Peyer's patch (tissue), 4 donors: ENCODE results near the gene SLC22A3. TPM values are rescaled to one million over a fixed set of nuclear protein-coding genes. Genes with fewer than 3 reads are reported as not detected.
A peak's percentile ranks its signal among the peaks of the same experiment; 100 is the strongest.

Experiments used
- DNase-seq, 3 donors: peaks; one replicate each; pipeline ENCODE4 v3.0.0-alpha.2; 2017 to 2019
- H3K27ac ChIP-seq, 4 donors: fragments of 200-600 bp; sonication (generic); one replicate each; pipeline ENCODE4 v1.5.1; 2016 to 2019
- H3K27me3 ChIP-seq, 2 donors: fragments of 200-600 bp; sonication (generic); one replicate each; pipeline ENCODE4 v1.5.1; 2019
- H3K36me3 ChIP-seq, 3 donors: fragments of 200-600 bp; sonication (generic); one replicate each; pipeline ENCODE4 v1.5.1; 2016 to 2019
- H3K4me1 ChIP-seq, 4 donors: fragments of 200-600 bp; sonication (generic); one replicate each; pipeline ENCODE4 v1.5.1; 2016 to 2019
- H3K4me3 ChIP-seq, 4 donors: fragments of 200-600 bp; sonication (generic); 1 replicate in 3 of 4; 2 replicates in 1 of 4; pipeline ENCODE4 v1.5.1; 2016 to 2019; ENCODE audit warnings: mild to moderate bottlenecking in 1 of 4
- H3K9me3 ChIP-seq, 4 donors: fragments of 200-600 bp; sonication (generic); one replicate each; pipeline ENCODE4 v1.5.1; 2016 to 2019; ENCODE audit warnings: mild to moderate bottlenecking in 1 of 4
- CTCF ChIP-seq, 6 experiments: fragments of 450-650 bp in 4 of 6; fragments of 200-600 bp in 2 of 6; sonication (generic) in 1 of 6; IDR thresholded peaks; one replicate each; pipeline ENCODE4 v1.5.1; 2017 to 2019; ENCODE audit warnings: antibody characterized with exemption in 6 of 6, mild to moderate bottlenecking in 3 of 6, moderate library complexity in 1 of 6
- POLR2A ChIP-seq, 2 donors: fragments of 450-650 bp; IDR thresholded peaks; one replicate each; pipeline ENCODE4 v1.5.1; 2017; ENCODE audit warnings: antibody characterized with exemption in 2 of 2, mild to moderate bottlenecking in 2 of 2, moderate library complexity in 2 of 2
- total RNA-seq, 4 donors: library from RNA; depleted of rRNA; stranded (reverse); fragments of >200 nt; gene quantifications; one replicate each; pipeline ENCODE4 v1.1.0, GENCODE V29; 2016

The SLC22A3 gene
- total RNA-seq, 4 donors from 2014 or later = 2.5 to 10.6 (median 8.9) TPM

GRCh38 chr6:160329188-160329587 lies 19.0 kb upstream of the SLC22A3 start:
- Histone ChIP-seq H3K27ac (no peak overlapping the region), H3K4me1 (no peaks in the 10 kb centered on the region), H3K4me3 (no peak overlapping the region), H3K36me3 (no peaks in the 10 kb centered on the region), H3K27me3 (no peaks in the 10 kb centered on the region), H3K9me3 (no peaks in the 10 kb centered on the region)
- DNase-seq = no peak
- TF ChIP-seq CTCF (IDR thresholded peaks at IDR 0.05) = no peak
- no peak for TF ChIP-seq POLR2A (IDR thresholded peaks at IDR 0.05)

DNA sequence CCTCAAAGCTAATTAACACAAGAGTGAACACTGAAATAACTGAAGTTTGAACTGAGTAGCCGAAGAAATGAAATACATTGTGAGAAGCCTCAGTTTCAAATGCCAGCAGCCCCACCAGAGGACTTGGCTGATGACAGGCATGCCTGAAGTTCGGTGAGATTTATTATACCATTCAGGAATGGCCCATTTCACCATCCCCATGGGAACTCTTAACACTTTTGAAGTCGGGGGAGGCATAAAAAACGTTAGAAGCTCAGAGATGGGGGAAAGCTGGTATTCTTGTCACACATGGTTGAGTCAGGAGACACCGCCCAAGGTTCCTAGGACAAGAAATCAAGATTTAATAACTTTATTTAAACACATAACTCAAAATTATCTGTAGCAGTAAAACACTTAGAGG lies 17.6 kb upstream of the SLC22A3 start:
- no peaks in the 10 kb centered on the region for H3K27me3 ChIP-seq
- TF ChIP-seq POLR2A (IDR thresholded peaks at IDR 0.05) (no peak), CTCF (IDR thresholded peaks at IDR 0.05) (no peak)

DNA sequence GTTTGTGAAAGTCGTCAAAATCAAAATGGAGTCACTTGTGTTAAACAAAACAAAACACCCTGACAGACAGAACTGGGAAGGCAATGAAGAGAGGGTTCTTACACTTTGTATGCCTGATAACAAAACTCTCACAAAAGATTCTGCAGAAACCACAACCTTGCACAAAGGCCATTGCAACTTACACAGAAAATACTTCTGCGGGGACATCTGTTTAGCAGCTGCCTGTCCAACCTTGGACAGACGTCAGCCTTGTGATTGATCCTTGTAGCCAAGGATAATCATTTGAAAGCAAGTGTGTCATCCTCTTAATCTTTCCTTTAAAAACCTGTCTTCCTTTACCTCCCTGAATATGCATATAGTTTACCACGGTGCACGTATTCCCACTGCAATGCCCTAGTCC lies 17.0 kb upstream of the SLC22A3 start:
- no peaks in the 10 kb centered on the region for H3K9me3 ChIP-seq
- TF ChIP-seq CTCF (IDR thresholded peaks at IDR 0.05) = no peak
- TF ChIP-seq POLR2A (IDR thresholded peaks at IDR 0.05) = no peak
- H3K27me3 ChIP-seq = no peaks in the 10 kb centered on the region
- no peak overlapping the region for H3K4me3 ChIP-seq
- H3K36me3 ChIP-seq = no peaks in the 10 kb centered on the region
- no peak for DNase-seq
- no peaks in the 10 kb centered on the region for H3K4me1 ChIP-seq
- no peak overlapping the region for H3K27ac ChIP-seq

More for the DNA sequence above, 17.6 kb upstream of the SLC22A3 start:
- no peak overlapping the region for H3K27ac ChIP-seq
- H3K36me3 ChIP-seq = no peaks in the 10 kb centered on the region
- no peak overlapping the region for H3K4me3 ChIP-seq
- DNase-seq = no peak
- no peaks in the 10 kb centered on the region for H3K9me3 ChIP-seq
- no peaks in the 10 kb centered on the region for H3K4me1 ChIP-seq

DNA sequence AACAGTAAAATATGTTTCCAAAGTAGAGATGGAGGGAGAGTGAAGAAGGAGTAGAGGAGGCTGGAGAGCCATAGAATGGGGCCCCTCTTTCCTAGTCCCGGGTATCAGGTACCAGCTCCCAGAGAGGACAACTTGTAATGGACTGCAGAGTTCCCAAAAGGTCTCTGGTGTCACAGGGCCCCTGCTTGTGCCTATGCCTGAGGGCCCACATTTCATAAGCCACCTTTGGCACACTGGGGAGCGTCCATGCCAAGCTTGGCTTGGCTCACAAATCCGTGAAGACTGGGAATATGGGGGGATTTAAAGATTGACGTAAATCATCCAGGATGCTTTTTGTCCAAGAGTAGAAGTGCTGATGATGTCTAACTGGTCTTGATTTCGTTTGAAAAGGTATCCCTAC lies 16.4 kb upstream of the SLC22A3 start:
- Histone ChIP-seq H3K27me3 (no peaks in the 10 kb centered on the region), H3K9me3 (no peaks in the 10 kb centered on the region), H3K27ac (no peak overlapping the region), H3K36me3 (no peaks in the 10 kb centered on the region), H3K4me3 (no peak overlapping the region), H3K4me1 (no peaks in the 10 kb centered on the region)
- no peak for TF ChIP-seq POLR2A (IDR thresholded peaks at IDR 0.05)
- TF ChIP-seq CTCF (IDR thresholded peaks at IDR 0.05) = no peak
- no peak for DNase-seq

- Histone ChIP-seq H3K4me1 (no peaks in the 10 kb centered on the region), H3K4me3 (no peak overlapping the region), H3K27me3 (no peaks in the 10 kb centered on the region), H3K36me3 (no peaks in the 10 kb centered on the region), H3K27ac (no peak overlapping the region), H3K9me3 (no peaks in the 10 kb centered on the region)
- no peak for DNase-seq
- TF ChIP-seq CTCF (IDR thresholded peaks at IDR 0.05) = no peak
- no peak for TF ChIP-seq POLR2A (IDR thresholded peaks at IDR 0.05)
Measured at GRCh38 chr6:160333101-160333500, 15.1 kb upstream of the SLC22A3 start.

GRCh38 chr6:160333841-160334240 lies 14.3 kb upstream of the SLC22A3 start:
- TF ChIP-seq CTCF (IDR thresholded peaks at IDR 0.05) (peak in 1 of 6 experiments; percentile 11), POLR2A (IDR thresholded peaks at IDR 0.05) (no peak)
- Histone ChIP-seq H3K27ac (no peak overlapping the region), H3K36me3 (no peaks in the 10 kb centered on the region), H3K27me3 (no peaks in the 10 kb centered on the region), H3K4me1 (no peaks in the 10 kb centered on the region), H3K4me3 (no peak overlapping the region), H3K9me3 (no peaks in the 10 kb centered on the region)
- DNase-seq = no peak
